Activated CD4-positive, alpha-beta memory T cell treated with anti-CD3 and anti-CD28 coated beads, Interleukin-2, amount 10 ng/mL, durations not matched to agents 7 days and 5 days (primary cell): ENCODE results near the gene PATL2. TPM values are rescaled to one million over a fixed set of nuclear protein-coding genes. Genes with fewer than 3 reads are reported as not detected.
"Not testable (repeated sequence)": the region's sequence is repeated elsewhere in the genome, so short reads cannot be mapped to it uniquely, and the experiment has no call there.

ENCODE experiments used
- CTCF ChIA-PET: fragments of 350-600 bp; sonication (Branson Sonifier 250); formaldehyde crosslinking; loops from one replicate; lab custom pipeline; 2021; ENCODE audit warnings: antibody characterized with exemption, inconsistent platforms; lab: Charles Lee
- POLR2A ChIA-PET: fragments of 350-600 bp; sonication (Branson Sonifier 250); formaldehyde crosslinking; loops from one replicate; lab custom pipeline; 2021; ENCODE audit warnings: antibody characterized with exemption; lab: Charles Lee
- DNase-seq: peaks from one replicate; pipeline ENCODE4 v3.0.0-alpha.2; 2020
- H3K27ac Mint-ChIP-seq: one replicate; pipeline ENCODE4 v1.8.0; 2021; ENCODE audit warnings: mild to moderate bottlenecking, mixed read lengths
- H3K27me3 Mint-ChIP-seq: one replicate; pipeline ENCODE4 v1.8.0; 2021; ENCODE audit warnings: mixed read lengths
- H3K36me3 Mint-ChIP-seq: one replicate; pipeline ENCODE4 v1.8.0; 2021; ENCODE audit warnings: low read depth, mixed read lengths
- H3K4me1 Mint-ChIP-seq: one replicate; pipeline ENCODE4 v1.8.0; 2021; ENCODE audit warnings: mixed read lengths
- H3K4me3 Mint-ChIP-seq: one replicate; pipeline ENCODE4 v1.8.0; 2021; ENCODE audit warnings: mild to moderate bottlenecking, mixed read lengths
- H3K9me3 Mint-ChIP-seq: one replicate; pipeline ENCODE4 v1.8.0; 2021; ENCODE audit warnings: mixed read lengths
- total RNA-seq, 2 experiments: library from RNA; stranded (reverse); gene quantifications; one replicate each; pipeline ENCODE4 v1.2.3, GENCODE V29; 2021

The PATL2 gene
- total RNA-seq, 2 experiments from 2014 or later, result 36.3 to 36.8 TPM

DNA sequence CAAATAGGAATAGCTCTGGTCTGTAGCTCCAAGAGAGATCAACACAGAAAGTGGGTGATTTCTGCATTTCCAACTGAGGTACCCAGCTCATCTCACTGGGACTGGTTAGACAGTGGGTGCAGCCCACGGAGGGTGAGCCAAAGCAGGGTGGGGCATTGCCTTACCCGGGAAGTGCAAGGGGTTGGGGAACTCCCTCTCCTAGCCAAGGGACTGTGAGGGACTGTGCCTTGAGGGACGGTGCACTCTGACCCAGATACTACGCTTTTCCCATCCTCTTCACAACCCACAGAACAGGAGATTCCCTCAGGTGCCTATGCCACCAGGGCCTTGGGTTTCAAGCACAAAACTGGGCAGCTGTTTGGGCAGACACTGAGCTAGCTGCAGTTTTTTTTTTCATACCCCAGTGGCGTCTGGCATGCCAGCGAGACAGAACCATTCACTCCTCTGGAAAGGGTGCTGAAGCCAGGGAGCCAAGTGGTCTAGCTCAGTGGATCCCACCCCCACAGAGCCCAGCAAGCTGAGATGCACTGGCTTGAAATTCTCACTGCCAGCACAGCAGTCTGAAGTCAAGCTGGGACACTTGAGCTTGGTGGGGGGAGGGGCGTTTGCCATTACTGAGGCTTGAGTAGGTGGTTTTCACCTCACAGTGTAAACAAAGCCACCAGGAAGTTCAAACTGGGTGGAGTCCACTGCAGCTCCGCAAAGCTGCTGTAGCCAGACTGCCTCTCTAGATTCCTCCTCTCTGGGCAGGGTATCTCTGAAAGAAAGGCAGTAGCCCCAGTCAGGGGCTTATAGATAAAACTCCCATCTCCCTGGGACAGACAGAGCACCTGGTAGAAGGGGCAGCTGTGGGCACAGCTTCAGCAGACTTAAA, 28.1 kb downstream of the PATL2 start:
- Mint-ChIP-seq H3K27ac (peak overlapping the region; percentile 89), H3K36me3 (peaks cover 72% of the 10 kb centered on the region), H3K4me1 (peaks cover 85% of the 10 kb centered on the region), H3K4me3 (peak overlapping the region; percentile 64), H3K9me3 (peaks cover 32% of the 10 kb centered on the region)
- ChIA-PET CTCF (interaction anchor here (1.0 to 5.7 kb wide), 10 partner anchors 9 to 55 kb away, joined by 3 to 85 read pairs (median 6); partner anchors contain the start of genes B2M, PATL2 and SPG11), POLR2A (interaction anchor here (0.8 to 35.5 kb wide), 9 partner anchors 9 to 137 kb away, joined by 3 to 4153 read pairs (median 6); partner anchors contain the start of genes B2M, PATL2, SPG11 and TRIM69)
- DNase-seq, result peak; percentile 91
- not testable (repeated sequence) for H3K27me3 Mint-ChIP-seq

DNA sequence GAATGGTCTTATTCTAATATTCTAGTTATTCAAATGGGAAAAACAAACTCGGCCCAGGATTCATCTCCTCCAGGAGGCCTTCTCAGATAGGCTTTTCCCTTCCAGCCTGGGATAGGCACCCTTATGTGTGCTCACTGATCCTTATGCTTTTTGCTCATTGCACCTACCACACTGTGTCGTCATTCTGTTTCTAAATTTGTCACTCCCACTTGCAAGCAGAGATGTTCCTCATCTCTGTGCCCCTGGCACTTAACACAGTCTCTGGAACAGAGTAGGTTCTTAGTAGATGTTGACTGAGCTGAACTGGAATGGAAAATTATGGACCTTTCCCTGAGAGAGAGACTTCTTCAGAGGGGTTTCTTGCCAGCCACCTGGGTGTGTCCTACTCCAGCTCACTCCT, 28.9 kb downstream of the PATL2 start:
- peak overlapping the region; percentile 89 for H3K27ac Mint-ChIP-seq
- no peaks in the 10 kb centered on the region for H3K27me3 Mint-ChIP-seq
- H3K9me3 Mint-ChIP-seq, result peaks cover 26% of the 10 kb centered on the region
- DNase-seq, result no peak
- H3K4me1 Mint-ChIP-seq, result peaks cover 87% of the 10 kb centered on the region
- ChIA-PET CTCF (interaction anchor here (1.4 to 5.7 kb wide), 6 partner anchors 10 to 56 kb away, joined by 5 to 85 read pairs (median 10); partner anchors contain the start of genes B2M, PATL2 and SPG11), POLR2A (interaction anchor here (1.0 to 35.5 kb wide), 7 partner anchors 8 to 104 kb away, joined by 3 to 4153 read pairs (median 15); partner anchors contain the start of genes B2M, PATL2, SPG11 and TRIM69)
- H3K36me3 Mint-ChIP-seq, result peaks cover 68% of the 10 kb centered on the region
- peak overlapping the region; percentile 64 for H3K4me3 Mint-ChIP-seq

DNA sequence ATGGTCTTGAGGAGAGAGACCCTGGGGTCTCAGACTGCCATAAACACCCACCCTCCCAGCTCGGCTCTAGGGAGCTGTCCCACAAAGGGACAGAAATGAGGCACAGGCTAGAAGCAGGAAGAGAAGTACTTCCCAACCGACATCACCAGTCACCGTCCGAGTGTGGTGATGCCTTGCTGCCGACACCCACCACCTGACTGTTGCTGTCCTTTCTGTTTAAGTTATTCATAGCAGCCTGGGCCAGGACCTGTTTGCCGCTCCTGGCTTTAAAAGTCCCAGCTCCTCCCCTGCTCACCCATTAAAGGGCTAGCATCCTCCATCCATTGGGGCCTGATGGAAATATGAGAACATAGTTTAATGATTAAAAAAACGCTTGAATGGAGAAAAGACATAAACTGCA, 34.4 kb downstream of the PATL2 start:
- peak overlapping the region; percentile 65 for H3K4me3 Mint-ChIP-seq
- H3K27me3 Mint-ChIP-seq, result no peaks in the 10 kb centered on the region
- ChIA-PET CTCF (interaction anchor here (1.3 to 2.8 kb wide), 10 partner anchors 10 to 84 kb away, joined by 3 to 45 read pairs (median 6); partner anchors contain the start of genes B2M, PATL2, SPG11 and TRIM69), POLR2A (interaction anchor here (1.1 to 35.5 kb wide), 9 partner anchors 10 to 911 kb away, joined by 3 to 4153 read pairs (median 7); partner anchors contain the start of genes B2M, BLOC1S6, PATL2 and SPG11)
- peaks cover 76% of the 10 kb centered on the region for H3K4me1 Mint-ChIP-seq
- peaks cover 4% of the 10 kb centered on the region for H3K9me3 Mint-ChIP-seq
- H3K27ac Mint-ChIP-seq, result peak overlapping the region; percentile 94
- peak; percentile 63 for DNase-seq
- H3K36me3 Mint-ChIP-seq, result peaks cover 44% of the 10 kb centered on the region

DNA sequence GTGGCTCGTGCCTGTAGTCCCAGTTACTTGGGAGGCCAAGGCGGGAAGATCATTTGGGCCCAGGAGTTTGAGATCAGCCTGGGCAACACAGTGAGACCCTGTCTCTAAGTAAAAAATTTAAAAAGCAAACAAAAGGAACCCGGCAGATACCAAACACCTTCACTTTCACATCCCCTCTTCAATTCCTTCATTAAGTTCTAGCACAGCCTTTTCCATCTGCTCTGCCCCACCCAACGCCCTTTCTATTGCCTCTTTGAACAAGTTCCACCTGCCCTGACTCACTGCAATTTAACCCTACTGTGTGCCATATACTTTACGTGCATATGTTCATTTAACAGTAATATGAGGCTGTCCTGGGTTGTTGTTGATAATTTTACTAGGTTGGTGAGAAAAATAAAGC, 35.2 kb downstream of the PATL2 start:
- DNase-seq, result no peak
- peak overlapping the region; percentile 94 for H3K27ac Mint-ChIP-seq
- H3K27me3 Mint-ChIP-seq, result no peaks in the 10 kb centered on the region
- peaks cover 3% of the 10 kb centered on the region for H3K9me3 Mint-ChIP-seq
- CTCF ChIA-PET, result interaction anchor here (2.8 kb wide), 1 partner anchor 12 kb away, joined by 45 read pairs; the partner anchor contains the start of gene SPG11
- peaks cover 40% of the 10 kb centered on the region for H3K36me3 Mint-ChIP-seq
- POLR2A ChIA-PET, result interaction anchor here (3.4 to 35.5 kb wide), 3 partner anchors 10 to 45 kb away, joined by 47 to 4153 read pairs (median 232); partner anchors contain the start of genes B2M, PATL2, SPG11 and TRIM69
- H3K4me3 Mint-ChIP-seq, result peak overlapping the region; percentile 65
- H3K4me1 Mint-ChIP-seq, result peaks cover 77% of the 10 kb centered on the region

DNA sequence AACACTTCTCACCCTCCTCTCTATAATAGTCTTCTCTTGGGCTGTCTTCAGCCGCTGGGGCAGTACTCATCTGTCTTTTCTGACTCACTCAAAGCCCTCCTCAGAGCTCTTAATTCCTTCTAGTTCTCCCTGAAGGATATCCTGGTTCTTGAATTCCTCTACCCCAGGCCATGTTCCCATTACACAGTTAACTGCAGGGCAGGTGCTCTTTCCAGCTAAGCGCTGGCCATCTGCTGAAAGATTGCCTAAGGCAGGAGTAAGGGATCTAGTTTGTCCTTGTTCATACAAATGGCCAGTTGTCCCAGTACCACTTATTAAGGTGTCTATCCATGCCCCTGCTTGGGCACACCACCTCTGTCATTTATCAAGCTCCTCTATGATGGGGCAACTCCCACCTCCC, 37.5 kb downstream of the PATL2 start:
- Mint-ChIP-seq H3K27me3 (no peaks in the 10 kb centered on the region), H3K4me3 (no peak overlapping the region), H3K36me3 (peaks cover 34% of the 10 kb centered on the region), H3K9me3 (no peaks in the 10 kb centered on the region), H3K4me1 (peaks cover 80% of the 10 kb centered on the region), H3K27ac (peak overlapping the region; percentile 26)
- POLR2A ChIA-PET, result interaction anchor here (2.4 to 35.5 kb wide), 3 partner anchors 10 to 48 kb away, joined by 15 to 4153 read pairs (median 47); partner anchors contain the start of genes B2M, PATL2, SPG11 and TRIM69
- DNase-seq, result no peak
- CTCF ChIA-PET, result interaction anchor here (1.1 to 1.5 kb wide), 2 partner anchors 9 to 38 kb away, joined by 4 read pairs; partner anchors contain the start of genes B2M and PATL2

DNA sequence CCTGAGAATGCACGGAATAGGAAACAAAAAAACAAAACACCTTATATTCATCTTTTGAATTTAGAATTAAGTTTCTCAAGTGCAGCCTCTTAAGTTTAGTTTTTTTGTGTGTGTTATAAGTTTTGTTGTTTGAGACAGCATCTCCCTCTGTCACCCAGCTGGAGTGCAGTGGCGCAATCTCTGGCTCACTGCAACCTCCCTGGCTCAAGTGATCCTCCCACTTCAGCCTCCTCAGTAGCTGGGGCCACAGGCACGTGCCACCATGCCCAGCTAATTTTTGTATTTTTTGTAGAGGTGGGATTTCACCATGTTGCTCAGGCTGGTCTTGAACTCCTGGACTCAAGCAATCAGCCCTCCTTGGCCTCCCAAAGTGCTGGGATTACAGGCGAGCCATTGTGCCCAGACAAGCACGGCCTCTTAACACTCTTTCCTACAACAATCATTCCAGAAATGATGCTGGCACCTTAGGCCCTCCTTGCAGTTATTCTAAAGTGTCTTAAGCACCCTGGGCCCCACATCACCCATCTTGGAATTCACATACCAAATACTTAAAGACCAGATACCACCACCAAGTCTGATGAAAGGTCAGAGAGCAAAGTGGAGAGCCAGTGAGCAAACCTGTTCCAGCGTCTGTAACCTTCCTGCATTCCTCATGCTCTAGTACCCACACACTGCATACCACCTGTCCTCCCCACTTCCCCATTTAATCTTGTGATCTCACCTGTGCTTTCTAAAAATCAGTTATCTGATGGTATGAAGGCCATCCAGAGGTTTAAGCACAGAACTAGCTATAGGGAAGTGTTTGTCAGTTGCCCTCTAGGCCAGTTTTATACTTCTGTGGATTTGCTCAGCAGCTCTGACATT, 40.8 kb downstream of the PATL2 start:
- DNase-seq, result no peak
- Mint-ChIP-seq H3K4me1 (peaks cover 78% of the 10 kb centered on the region), H3K4me3 (no peak overlapping the region), H3K36me3 (peaks cover 28% of the 10 kb centered on the region), H3K9me3 (no peaks in the 10 kb centered on the region), H3K27me3 (no peaks in the 10 kb centered on the region), H3K27ac (peak overlapping the region; percentile 42)
- POLR2A ChIA-PET, result interaction anchor here (1.0 to 35.5 kb wide), 3 partner anchors 12 to 51 kb away, joined by 4 to 4153 read pairs (median 18); partner anchors contain the start of genes B2M, PATL2 and TRIM69
- CTCF ChIA-PET, result interaction anchor here (1.3 to 2.3 kb wide), 4 partner anchors 13 to 69 kb away, joined by 3 to 10 read pairs (median 6); partner anchors contain the start of genes B2M and PATL2

DNA sequence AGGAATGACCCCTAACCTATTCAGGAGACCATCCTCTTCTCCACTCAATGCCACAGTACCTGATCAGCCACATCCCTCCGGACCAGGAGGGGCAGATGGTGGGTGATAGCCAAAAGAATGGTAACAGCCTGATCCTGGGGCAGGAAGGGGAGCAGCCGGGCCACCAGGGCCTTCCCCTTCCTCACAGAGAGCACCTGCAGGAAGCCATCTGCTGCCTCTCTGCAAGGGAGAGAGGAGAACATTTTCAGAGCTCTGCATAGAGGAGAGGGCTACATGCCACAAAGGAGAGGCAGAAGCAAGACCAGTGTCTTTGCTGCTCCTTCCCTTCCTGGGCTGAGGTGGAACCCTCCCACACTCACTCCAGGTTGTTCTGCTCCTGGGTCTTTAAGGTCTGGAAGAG, 42.2 kb downstream of the PATL2 start:
- no peaks in the 10 kb centered on the region for H3K9me3 Mint-ChIP-seq
- H3K27ac Mint-ChIP-seq, result no peak overlapping the region
- ChIA-PET POLR2A (interaction anchor here (3.1 to 35.5 kb wide), 3 partner anchors 9 to 52 kb away, joined by 18 to 4153 read pairs (median 232); partner anchors contain the start of genes B2M, PATL2 and TRIM69), CTCF (interaction anchor here (1.3 to 2.3 kb wide), 4 partner anchors 14 to 70 kb away, joined by 3 to 10 read pairs (median 6); partner anchors contain the start of genes B2M and PATL2)
- H3K36me3 Mint-ChIP-seq, result peaks cover 26% of the 10 kb centered on the region
- H3K4me1 Mint-ChIP-seq, result peaks cover 84% of the 10 kb centered on the region
- H3K27me3 Mint-ChIP-seq, result no peaks in the 10 kb centered on the region
- H3K4me3 Mint-ChIP-seq, result no peak overlapping the region
- no peak for DNase-seq

DNA sequence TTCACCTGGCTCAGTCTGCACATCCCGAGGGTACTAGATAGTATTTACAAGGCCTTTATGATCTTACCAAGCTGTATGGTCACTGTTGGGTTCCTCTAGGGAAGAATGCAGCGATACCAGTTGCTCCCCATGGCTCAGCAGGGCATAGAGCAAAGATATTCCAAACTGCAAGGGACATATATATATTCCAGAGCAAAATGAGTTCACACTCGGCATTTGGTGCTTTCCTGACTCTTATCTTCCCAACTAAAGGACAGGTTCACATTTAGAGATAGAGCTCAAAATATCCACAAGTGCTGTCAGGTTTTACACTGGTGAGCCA, 44.1 kb downstream of the PATL2 start:
- Mint-ChIP-seq H3K27ac (peak overlapping the region; percentile 83), H3K27me3 (no peaks in the 10 kb centered on the region), H3K4me1 (peaks cover 78% of the 10 kb centered on the region), H3K36me3 (peaks cover 20% of the 10 kb centered on the region), H3K9me3 (no peaks in the 10 kb centered on the region), H3K4me3 (peak overlapping the region; percentile 63)
- ChIA-PET CTCF (interaction anchor here (1.0 to 7.4 kb wide), 7 partner anchors 10 to 66 kb away, joined by 4 to 329 read pairs (median 13); partner anchors contain the start of genes B2M, PATL2 and TRIM69), POLR2A (interaction anchor here (0.7 to 35.5 kb wide), 7 partner anchors 8 to 54 kb away, joined by 3 to 4153 read pairs (median 91); partner anchors contain the start of genes B2M, PATL2 and TRIM69)
- DNase-seq, result no peak

DNA sequence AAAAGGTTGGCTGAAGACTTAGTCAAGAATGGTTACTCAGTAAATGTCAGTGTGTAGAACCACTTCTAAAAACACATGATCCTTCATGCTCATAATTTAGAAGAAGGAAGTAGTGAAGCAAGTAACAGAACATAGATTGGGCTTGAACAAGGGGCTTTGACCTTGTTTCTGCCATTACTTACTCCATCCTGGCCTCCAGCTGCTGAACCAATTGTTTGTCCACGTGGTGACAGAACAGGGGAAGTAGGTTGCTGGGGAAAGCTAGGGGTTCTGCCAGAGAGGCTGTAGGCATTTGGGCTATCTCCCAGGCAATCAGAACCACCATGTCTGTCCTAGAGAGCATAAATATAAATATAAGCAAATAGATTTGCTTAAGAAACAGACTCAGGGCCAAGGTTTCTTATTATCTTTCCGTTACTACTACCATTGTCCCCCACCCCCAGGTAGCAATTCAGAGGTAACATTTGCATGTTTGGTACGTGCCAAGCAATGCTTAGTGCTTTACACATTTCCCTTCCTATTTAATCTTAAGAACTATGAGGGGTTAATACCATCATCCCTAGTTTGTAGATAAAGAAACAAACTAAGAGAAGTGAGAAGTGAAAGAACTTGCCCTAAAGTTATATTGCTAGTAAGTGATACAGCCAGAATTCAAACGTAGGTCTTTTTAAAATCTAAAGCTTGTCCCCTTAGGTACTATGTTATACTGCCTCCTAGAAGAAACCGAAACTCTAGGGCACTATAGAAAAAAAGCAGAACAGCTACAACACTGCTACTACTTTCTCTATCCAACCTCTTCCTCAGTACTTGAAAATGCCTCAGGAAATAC, 44.7 kb downstream of the PATL2 start:
- no peaks in the 10 kb centered on the region for H3K9me3 Mint-ChIP-seq
- H3K4me3 Mint-ChIP-seq, result peak overlapping the region; percentile 63
- H3K27ac Mint-ChIP-seq, result peak overlapping the region; percentile 83
- ChIA-PET POLR2A (interaction anchor here (0.7 to 35.5 kb wide), 8 partner anchors 9 to 68 kb away, joined by 3 to 4153 read pairs (median 48); partner anchors contain the start of genes B2M, PATL2 and TRIM69), CTCF (interaction anchor here (1.0 to 7.4 kb wide), 7 partner anchors 11 to 66 kb away, joined by 4 to 329 read pairs (median 13); partner anchors contain the start of genes B2M, PATL2 and TRIM69)
- H3K27me3 Mint-ChIP-seq, result no peaks in the 10 kb centered on the region
- no peak for DNase-seq
- H3K4me1 Mint-ChIP-seq, result peaks cover 76% of the 10 kb centered on the region
- H3K36me3 Mint-ChIP-seq, result peaks cover 19% of the 10 kb centered on the region

DNA sequence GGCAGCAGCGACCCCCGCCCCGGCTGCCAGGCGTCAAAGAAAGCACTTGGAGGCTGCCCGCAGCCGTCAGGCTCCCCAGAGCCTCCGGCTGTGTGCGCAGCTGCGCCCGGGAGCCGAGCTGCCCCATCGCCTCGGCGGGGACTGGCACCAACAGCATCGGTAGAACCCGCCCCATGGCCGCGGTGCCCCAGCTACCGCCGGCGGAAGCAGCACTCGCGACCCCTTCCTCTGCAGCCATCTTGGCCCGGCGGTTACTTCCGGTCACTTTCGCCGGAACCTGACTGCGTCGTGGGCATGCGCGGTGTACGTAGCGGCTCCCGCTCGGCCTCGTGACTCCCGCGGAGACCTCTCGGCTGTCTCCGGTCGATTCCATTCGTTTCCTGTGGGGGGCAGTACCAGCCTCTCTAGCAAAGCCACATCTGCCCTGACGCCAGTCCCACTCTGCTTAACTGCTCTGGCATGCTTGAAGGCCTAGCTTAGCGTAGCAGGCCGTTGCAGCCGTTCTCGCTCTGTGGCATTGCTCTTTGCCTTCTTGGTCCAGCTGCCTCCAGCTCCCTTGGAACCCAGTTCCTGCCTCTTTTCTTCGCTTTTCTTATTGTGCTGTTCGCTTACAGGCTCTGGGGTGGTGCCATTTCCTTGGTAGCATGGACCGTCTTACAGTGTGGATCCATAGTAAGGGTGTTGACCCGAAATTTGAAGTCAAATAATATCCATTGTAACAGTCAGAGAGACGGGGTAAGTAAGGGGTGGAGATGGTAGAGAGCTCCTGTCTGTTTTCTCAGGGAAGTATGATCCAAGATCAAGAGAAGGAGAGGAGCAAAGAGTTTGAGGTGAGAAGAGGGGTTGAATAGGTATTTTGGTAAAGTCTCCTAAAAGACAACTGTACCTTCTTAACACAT, 47.5 kb downstream of the PATL2 start, which contains the start of gene SPG11:
SPG11 (minus strand) TSS at position 253 of the 899 bp plus-strand sequence; CDS start at position 238, 15 bp downstream.
- POLR2A ChIA-PET, result interaction anchor here (0.6 to 35.5 kb wide), 33 partner anchors 10 to 236 kb away, joined by 3 to 4153 read pairs (median 7); partner anchors contain the start of genes B2M, CTDSPL2, EIF3J and PATL2
- peaks cover 25% of the 10 kb centered on the region for H3K36me3 Mint-ChIP-seq
- H3K27me3 Mint-ChIP-seq, result no peaks in the 10 kb centered on the region
- peaks cover 63% of the 10 kb centered on the region for H3K4me1 Mint-ChIP-seq
- CTCF ChIA-PET, result interaction anchor here (0.7 to 7.4 kb wide), 28 partner anchors 9 to 125 kb away, joined by 3 to 329 read pairs (median 6); partner anchors contain the start of genes B2M, PATL2 and TRIM69
- peak; percentile 98 for DNase-seq
- H3K9me3 Mint-ChIP-seq, result no peaks in the 10 kb centered on the region
- peak within 1 kb of the TSS; percentile 92 for H3K27ac Mint-ChIP-seq
- H3K4me3 Mint-ChIP-seq, result peak within 1 kb of the TSS; percentile 97
